PFSK-1 (cell line): ENCODE results near the gene DMBT1.

Experiments used
- FOXP2 ChIP-seq: optimal IDR thresholded peaks from 2 replicates; pipeline ENCODE3; 2011; ENCODE audit warnings: borderline replicate concordance, control low read depth, inconsistent platforms; ENCODE audit not compliant: insufficient read depth; ENCODE audit errors: extremely low read length, extremely low read depth
- POLR2AphosphoS5 ChIP-seq: IDR thresholded peaks from 2 replicates; pipeline ENCODE4 v1.6.1; 2012; ENCODE audit warnings: low read depth, mild to moderate bottlenecking, control low read depth, low read length, moderate library complexity
- SIN3A ChIP-seq: IDR thresholded peaks from 2 replicates; pipeline ENCODE4 v1.6.1; 2012; ENCODE audit warnings: mild to moderate bottlenecking, low read length, moderate library complexity, borderline replicate concordance; ENCODE audit not compliant: insufficient read depth
- TAF1 ChIP-seq: IDR thresholded peaks from 2 replicates; pipeline ENCODE4 v1.6.1; 2012; ENCODE audit warnings: low read length, control low read depth, borderline replicate concordance; ENCODE audit not compliant: insufficient read depth
- TF ChIP-seq, protein P1 (sequence below), 2 experiments: IDR thresholded peaks; 2 replicates each; pipeline versions ENCODE4 v1.6.1 to v1.8.0; 2011 to 2012; ENCODE audit warnings: low read depth in 2 of 2, low read length in 2 of 2, control low read depth in 1 of 2, inconsistent platforms in 1 of 2, mild to moderate bottlenecking in 1 of 2, moderate library complexity in 1 of 2; ENCODE audit not compliant: insufficient read depth in 1 of 2

The DMBT1 gene

DNA sequence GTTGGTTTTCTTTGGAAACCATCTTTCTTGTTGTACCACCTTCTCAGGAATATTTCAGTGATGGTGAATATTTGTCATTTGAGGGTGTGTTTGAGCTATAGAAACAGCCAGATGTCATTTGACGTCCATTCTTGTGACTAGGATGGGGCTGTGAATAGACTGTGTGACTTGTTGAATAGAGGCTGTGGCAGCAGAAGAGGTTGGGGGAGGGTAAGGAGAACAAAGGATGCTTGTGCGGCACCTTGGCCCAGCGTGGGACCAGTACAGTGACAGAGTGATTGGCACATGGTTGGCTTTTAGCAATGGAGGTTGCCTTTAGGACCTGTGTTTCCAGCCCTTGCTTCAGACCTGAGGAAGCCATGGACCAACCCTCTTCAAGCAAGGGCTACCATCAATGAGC lies 11.3 kb downstream of the DMBT1 start:
- TF ChIP-seq SIN3A (no peak), TAF1 (no peak), POLR2AphosphoS5 (no peak), FOXP2 (no peak)
- TF ChIP-seq, protein P1, sequence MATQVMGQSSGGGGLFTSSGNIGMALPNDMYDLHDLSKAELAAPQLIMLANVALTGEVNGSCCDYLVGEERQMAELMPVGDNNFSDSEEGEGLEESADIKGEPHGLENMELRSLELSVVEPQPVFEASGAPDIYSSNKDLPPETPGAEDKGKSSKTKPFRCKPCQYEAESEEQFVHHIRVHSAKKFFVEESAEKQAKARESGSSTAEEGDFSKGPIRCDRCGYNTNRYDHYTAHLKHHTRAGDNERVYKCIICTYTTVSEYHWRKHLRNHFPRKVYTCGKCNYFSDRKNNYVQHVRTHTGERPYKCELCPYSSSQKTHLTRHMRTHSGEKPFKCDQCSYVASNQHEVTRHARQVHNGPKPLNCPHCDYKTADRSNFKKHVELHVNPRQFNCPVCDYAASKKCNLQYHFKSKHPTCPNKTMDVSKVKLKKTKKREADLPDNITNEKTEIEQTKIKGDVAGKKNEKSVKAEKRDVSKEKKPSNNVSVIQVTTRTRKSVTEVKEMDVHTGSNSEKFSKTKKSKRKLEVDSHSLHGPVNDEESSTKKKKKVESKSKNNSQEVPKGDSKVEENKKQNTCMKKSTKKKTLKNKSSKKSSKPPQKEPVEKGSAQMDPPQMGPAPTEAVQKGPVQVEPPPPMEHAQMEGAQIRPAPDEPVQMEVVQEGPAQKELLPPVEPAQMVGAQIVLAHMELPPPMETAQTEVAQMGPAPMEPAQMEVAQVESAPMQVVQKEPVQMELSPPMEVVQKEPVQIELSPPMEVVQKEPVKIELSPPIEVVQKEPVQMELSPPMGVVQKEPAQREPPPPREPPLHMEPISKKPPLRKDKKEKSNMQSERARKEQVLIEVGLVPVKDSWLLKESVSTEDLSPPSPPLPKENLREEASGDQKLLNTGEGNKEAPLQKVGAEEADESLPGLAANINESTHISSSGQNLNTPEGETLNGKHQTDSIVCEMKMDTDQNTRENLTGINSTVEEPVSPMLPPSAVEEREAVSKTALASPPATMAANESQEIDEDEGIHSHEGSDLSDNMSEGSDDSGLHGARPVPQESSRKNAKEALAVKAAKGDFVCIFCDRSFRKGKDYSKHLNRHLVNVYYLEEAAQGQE (IDR thresholded peaks at IDR 0.05; ENCODE audit: insufficient read depth in 1 of 2, low read depth in 2 of 2, low read length in 2 of 2), result no peak

DNA sequence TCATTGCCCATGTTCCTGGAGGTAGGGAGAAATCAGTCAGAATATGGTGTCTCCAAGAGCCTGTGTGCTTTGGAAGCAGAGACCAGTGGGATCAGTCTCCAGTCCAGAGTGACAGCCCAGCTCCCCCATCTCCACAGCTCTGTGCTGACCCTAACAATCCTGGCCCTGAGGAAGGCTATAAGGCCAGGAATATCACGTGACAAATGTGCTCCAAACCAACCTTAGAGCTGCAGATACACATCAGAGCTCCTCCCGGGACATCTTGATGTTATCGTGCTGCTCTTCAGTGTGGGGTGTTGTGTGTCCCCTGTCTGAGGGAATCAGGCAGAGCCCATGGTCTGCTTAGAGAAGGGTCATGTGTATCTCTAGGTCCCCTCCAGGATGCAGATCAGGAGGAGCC lies 15.2 kb downstream of the DMBT1 start:
- TF ChIP-seq POLR2AphosphoS5 (no peak), FOXP2 (no peak), TAF1 (no peak), SIN3A (no peak)
- TF ChIP-seq, protein P1 (IDR thresholded peaks at IDR 0.05; ENCODE audit: insufficient read depth in 1 of 2, low read depth in 2 of 2, low read length in 2 of 2), result no peak

DNA sequence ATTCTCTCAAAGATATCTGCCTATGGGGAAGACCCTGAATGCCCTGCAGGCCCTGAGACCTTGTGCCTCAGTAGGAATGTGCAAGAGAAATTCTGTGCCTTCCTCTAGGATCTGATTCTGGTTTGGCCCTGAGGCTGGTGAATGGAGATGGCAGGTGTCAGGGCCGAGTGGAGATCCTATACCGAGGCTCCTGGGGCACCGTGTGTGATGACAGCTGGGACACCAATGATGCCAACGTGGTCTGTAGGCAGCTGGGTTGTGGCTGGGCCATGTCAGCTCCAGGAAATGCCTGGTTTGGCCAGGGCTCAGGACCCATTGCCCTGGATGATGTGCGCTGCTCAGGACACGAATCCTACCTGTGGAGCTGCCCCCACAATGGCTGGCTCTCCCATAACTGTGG lies 15.7 kb downstream of the DMBT1 start:
- TF ChIP-seq FOXP2, result no peak
- TF ChIP-seq TAF1, result no peak
- no peak for TF ChIP-seq POLR2AphosphoS5
- TF ChIP-seq, protein P1 (IDR thresholded peaks at IDR 0.05; ENCODE audit: insufficient read depth in 1 of 2, low read depth in 2 of 2, low read length in 2 of 2), result no peak

DNA sequence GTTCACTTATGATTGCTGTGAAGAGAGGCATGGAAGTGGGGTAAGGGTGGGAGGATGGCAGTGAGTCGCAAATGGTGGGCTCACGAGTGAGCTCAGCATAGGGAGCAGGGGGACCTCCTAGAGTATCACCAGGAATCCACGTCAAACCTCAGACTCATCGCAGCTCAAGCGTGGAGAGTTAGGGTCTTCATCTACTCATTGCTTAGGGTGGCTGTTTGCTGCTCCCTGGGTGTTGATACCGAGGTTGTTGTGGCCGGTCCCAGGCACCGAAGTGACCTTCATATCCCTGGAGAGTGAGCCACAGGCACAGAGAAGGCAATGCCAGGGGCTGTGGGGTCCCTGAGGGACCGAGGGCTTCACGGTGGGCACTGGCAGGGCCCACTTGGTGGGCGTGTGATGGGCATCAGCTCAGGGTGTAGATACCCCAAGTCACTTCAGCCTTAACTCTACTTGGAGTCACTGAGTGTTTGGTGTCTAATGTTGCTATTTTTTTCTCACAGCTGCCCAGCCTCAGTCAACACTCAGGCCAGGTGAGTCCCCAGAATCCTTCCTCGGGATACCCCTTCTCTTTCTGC lies 16.8 kb downstream of the DMBT1 start:
- TF ChIP-seq, protein P1 (IDR thresholded peaks at IDR 0.05; ENCODE audit: insufficient read depth in 1 of 2, low read depth in 2 of 2, low read length in 2 of 2), result no peak
- TF ChIP-seq POLR2AphosphoS5, result no peak
- no peak for TF ChIP-seq SIN3A
- no peak for TF ChIP-seq FOXP2
- no peak for TF ChIP-seq TAF1
